A549 (cell line): ENCODE results near the gene TBC1D22A. TPM values are rescaled to one million over a fixed set of nuclear protein-coding genes. Genes with fewer than 3 reads are reported as not detected.

Source experiments
- ATAC-seq, 2 experiments: fragments of 200-7000 bp in 1 of 2; fragments of >200 bp in 1 of 2; cut with Nextera tagmentation in 1 of 2; cut with Tn5 transposase in 1 of 2; 3 replicates each; pipeline versions ENCODE4 v1.8.0 to v1.9.1; 2018 to 2020; ENCODE audit warnings: mild to moderate bottlenecking in 1 of 2, moderate library complexity in 1 of 2
- CTCF ChIA-PET: fragments of 300-600 bp; sonication (Branson Sonifier 250); formaldehyde crosslinking; extraction: SDS; loops from one replicate; lab custom pipeline; 2021; ENCODE audit warnings: antibody characterized with exemption, inconsistent platforms; lab: Yijun Ruan, JAX
- POLR2A ChIA-PET: fragments of 350-600 bp; formaldehyde crosslinking; extraction: SDS; loops from one replicate; lab custom pipeline; 2021; ENCODE audit warnings: antibody characterized with exemption, inconsistent platforms; lab: Yijun Ruan, JAX
- DNase-seq, 2 experiments: peaks; one replicate each; pipeline versions ENCODE4 v3.0.0 to v3.0.0-alpha.2; 2011 to 2016; ENCODE audit warnings: low read depth in 1 of 2, low spot score in 1 of 2
- FAIRE-seq: peaks from 2 replicates; lab custom pipeline; 2011; peaks lifted over from hg19 to GRCh38; lab: Jason Lieb, UNC
- H3K27ac ChIP-seq, 2 experiments: fragments of >200 bp; sonication (Bioruptor Twin); formaldehyde crosslinking; 3 replicates each; pipeline ENCODE4 v1.5.1; 2016 to 2017
- H3K4me1 ChIP-seq: fragments of >200 bp; sonication (Bioruptor Twin); formaldehyde crosslinking; 3 replicates; pipeline ENCODE4 v1.6.1; 2016
- H3K4me2 ChIP-seq: fragments of >200 bp; sonication (Bioruptor Twin); formaldehyde crosslinking; 3 replicates; pipeline ENCODE4 v1.6.1; 2016
- H3K4me3 ChIP-seq: fragments of >200 bp; sonication (Bioruptor Twin); formaldehyde crosslinking; 3 replicates; pipeline ENCODE4 v1.5.1; 2016
- H3K9me3 ChIP-seq: fragments of >200 bp; sonication (Bioruptor Twin); formaldehyde crosslinking; 3 replicates; pipeline ENCODE4 v1.6.1; 2016
- BCL3 ChIP-seq: fragments of >200 bp; sonication (Bioruptor Twin); formaldehyde crosslinking; IDR thresholded peaks from 3 replicates; pipeline ENCODE4 v1.6.1; 2016
- BHLHE40 ChIP-seq: IDR thresholded peaks from 2 replicates; pipeline ENCODE4 v1.6.1; 2012; ENCODE audit warnings: low read depth, low read length, inconsistent platforms
- CBX8 ChIP-seq: fragments of 200-600 bp; sonication (generic); IDR thresholded peaks from 2 replicates; pipeline ENCODE4 v1.6.1; 2016
- EHMT2 ChIP-seq: fragments of 200-600 bp; sonication (generic); IDR thresholded peaks from 2 replicates; pipeline ENCODE4 v1.6.1; 2016; ENCODE audit warnings: antibody characterized with exemption, low read depth, mild to moderate bottlenecking, moderate library complexity
- EP300 ChIP-seq, 2 experiments: fragments of >200 bp; sonication (Bioruptor Twin); formaldehyde crosslinking; IDR thresholded peaks; 2 replicates in 1 of 2; 3 replicates in 1 of 2; pipeline ENCODE4 v1.6.1; 2016 to 2017
- HEYL ChIP-seq: fragments of 250-450 bp; sonication (Bioruptor Pico); IDR thresholded peaks from 2 replicates; pipeline ENCODE4 v1.8.0; 2021; ENCODE audit warnings: mild to moderate bottlenecking, moderate library complexity
- HOXA7 ChIP-seq: fragments of 250-450 bp; sonication (Bioruptor Pico); IDR thresholded peaks from 2 replicates; pipeline ENCODE4 v1.5.0; 2020; ENCODE audit warnings: mild to moderate bottlenecking, moderate library complexity
- JUN ChIP-seq, 2 experiments: fragments of >200 bp; sonication (Bioruptor Twin); formaldehyde crosslinking; IDR thresholded peaks; 2 replicates in 1 of 2; 3 replicates in 1 of 2; pipeline ENCODE4 v1.6.1; 2016 to 2017
- NPAS2 ChIP-seq: fragments of 250-450 bp; sonication (Bioruptor Pico); IDR thresholded peaks from 2 replicates; pipeline ENCODE4 v1.8.0; 2022; ENCODE audit warnings: mild to moderate bottlenecking, moderate library complexity, borderline replicate concordance
- RAD21 ChIP-seq, 2 experiments: fragments of >200 bp in 1 of 2; sonication (Bioruptor Twin) in 1 of 2; formaldehyde crosslinking in 1 of 2; IDR thresholded peaks in 1 of 2; conservative IDR thresholded peaks in 1 of 2; 2 replicates in 1 of 2; 3 replicates in 1 of 2; pipeline ENCODE4 v1.6.1; 2012 to 2018; ENCODE audit warnings: inconsistent platforms in 1 of 2
- REST ChIP-seq: fragments of 200-600 bp; sonication (generic); IDR thresholded peaks from 2 replicates; pipeline ENCODE4 v1.6.1; 2016; ENCODE audit warnings: antibody characterized with exemption, mild to moderate bottlenecking, moderate library complexity
- RFX5 ChIP-seq: fragments of 450-650 bp; IDR thresholded peaks from 2 replicates; pipeline ENCODE4 v1.7.1; 2014; ENCODE audit warnings: antibody characterized with exemption, mild to moderate bottlenecking, moderate library complexity
- USF2 ChIP-seq: fragments of 450-650 bp; IDR thresholded peaks from 2 replicates; pipeline ENCODE4 v1.6.1; 2014; ENCODE audit warnings: antibody characterized with exemption
- WGBS: methylation state at CpG from one replicate; pipeline ENCODE4 v1.1.6; 2017; ENCODE audit errors: missing lambda C conversion rate; 5-methylcytosine and 5-hydroxymethylcytosine counted together
- polyA plus RNA-seq, 4 experiments: library from polyadenylated mRNA; depleted of rRNA in 3 of 4; stranded (reverse); fragments of >200 nt; fragmentation: RNase III in 1 of 4; extraction: RNeasy Plus Mini Kit Qiagen cat#74134 plus additional on column Dnase treatment in 1 of 4; gene quantifications; 2 replicates in 3 of 4; 3 replicates in 1 of 4; pipeline ENCODE4 v1.2.3, GENCODE V29; 2011 to 2017
- TF ChIP-seq, protein P1 (sequence below): IDR thresholded peaks from 2 replicates; pipeline ENCODE4 v1.6.1; 2012
- TF ChIP-seq, protein P2 (sequence below): IDR thresholded peaks from 2 replicates; pipeline ENCODE4 v1.6.1; 2012
- TF ChIP-seq, protein P3 (sequence below): fragments of 250-450 bp; sonication (Bioruptor Pico); IDR thresholded peaks from 2 replicates; pipeline ENCODE4 v1.5.0; 2021; ENCODE audit warnings: mild to moderate bottlenecking, moderate library complexity, borderline replicate concordance

TBC1D22A gene
- polyA plus RNA-seq, 2 of the 4 experiments (the other 2 are of a cell fraction), result 8.9 to 10.8 TPM

DNA sequence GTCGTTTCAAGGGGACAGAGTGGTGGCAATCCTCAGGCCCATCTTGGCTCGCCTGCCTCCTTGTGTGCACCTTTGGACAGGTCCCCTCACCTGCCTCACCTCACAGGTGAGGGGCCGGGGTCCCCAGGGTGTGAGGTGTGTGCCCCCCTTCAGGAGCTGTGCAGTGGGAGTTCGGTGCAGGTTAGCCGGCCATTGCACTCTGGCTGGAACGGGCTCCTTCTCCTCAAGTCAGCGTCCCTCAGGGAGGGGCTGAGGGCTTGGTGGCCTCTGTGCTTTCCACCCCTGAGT is 269.1 kb downstream of the TBC1D22A start:
- no peaks in the 10 kb centered on the region for H3K4me1 ChIP-seq
- POLR2A ChIA-PET, result no interaction called here
- CTCF ChIA-PET, result no interaction called here
- no peak overlapping the region for H3K4me2 ChIP-seq
- no CpG with 5 or more reads among the region's 7 CpGs for WGBS
- no peak for DNase-seq
- no peaks in the 10 kb centered on the region for H3K9me3 ChIP-seq
- no peak overlapping the region for H3K4me3 ChIP-seq
- no peak for FAIRE-seq
- no peak for ATAC-seq
- TF ChIP-seq EHMT2 (no peak), NPAS2 (CRISPR knock-in tag) (no peak), EP300 (IDR thresholded peaks at IDR 0.05) (no peak), HOXA7 (CRISPR knock-in tag) (no peak), RFX5 (no peak), REST (no peak), RAD21 (conservative IDR thresholded peaks at IDR 0.05 in 1 of 2, IDR thresholded peaks at IDR 0.05 in 1 of 2) (no peak), BHLHE40 (no peak), USF2 (no peak), JUN (IDR thresholded peaks at IDR 0.05) (no peak), HEYL (no peak)
- TF ChIP-seq, protein P1, sequence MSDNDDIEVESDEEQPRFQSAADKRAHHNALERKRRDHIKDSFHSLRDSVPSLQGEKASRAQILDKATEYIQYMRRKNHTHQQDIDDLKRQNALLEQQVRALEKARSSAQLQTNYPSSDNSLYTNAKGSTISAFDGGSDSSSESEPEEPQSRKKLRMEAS, result no peak
- TF ChIP-seq, all 56 proteins: peak for 0
- H3K27ac ChIP-seq, result no peak overlapping the region

GRCh38 chr22:47032091-47032943 is 269.9 kb downstream of the TBC1D22A start:
- FAIRE-seq (no peak), ATAC-seq (no peak; a peak in 1 of 6 replicates), DNase-seq (no peak)
- TF ChIP-seq CBX8, result no peak
- no peak for TF ChIP-seq REST
- TF ChIP-seq BHLHE40, result no peak
- no peak for TF ChIP-seq BCL3
- TF ChIP-seq, protein P1, result no peak
- TF ChIP-seq, protein P2, sequence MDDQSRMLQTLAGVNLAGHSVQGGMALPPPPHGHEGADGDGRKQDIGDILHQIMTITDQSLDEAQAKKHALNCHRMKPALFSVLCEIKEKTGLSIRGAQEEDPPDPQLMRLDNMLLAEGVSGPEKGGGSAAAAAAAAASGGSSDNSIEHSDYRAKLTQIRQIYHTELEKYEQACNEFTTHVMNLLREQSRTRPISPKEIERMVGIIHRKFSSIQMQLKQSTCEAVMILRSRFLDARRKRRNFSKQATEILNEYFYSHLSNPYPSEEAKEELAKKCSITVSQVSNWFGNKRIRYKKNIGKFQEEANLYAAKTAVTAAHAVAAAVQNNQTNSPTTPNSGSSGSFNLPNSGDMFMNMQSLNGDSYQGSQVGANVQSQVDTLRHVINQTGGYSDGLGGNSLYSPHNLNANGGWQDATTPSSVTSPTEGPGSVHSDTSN, result no peak
- TF ChIP-seq, protein P3, sequence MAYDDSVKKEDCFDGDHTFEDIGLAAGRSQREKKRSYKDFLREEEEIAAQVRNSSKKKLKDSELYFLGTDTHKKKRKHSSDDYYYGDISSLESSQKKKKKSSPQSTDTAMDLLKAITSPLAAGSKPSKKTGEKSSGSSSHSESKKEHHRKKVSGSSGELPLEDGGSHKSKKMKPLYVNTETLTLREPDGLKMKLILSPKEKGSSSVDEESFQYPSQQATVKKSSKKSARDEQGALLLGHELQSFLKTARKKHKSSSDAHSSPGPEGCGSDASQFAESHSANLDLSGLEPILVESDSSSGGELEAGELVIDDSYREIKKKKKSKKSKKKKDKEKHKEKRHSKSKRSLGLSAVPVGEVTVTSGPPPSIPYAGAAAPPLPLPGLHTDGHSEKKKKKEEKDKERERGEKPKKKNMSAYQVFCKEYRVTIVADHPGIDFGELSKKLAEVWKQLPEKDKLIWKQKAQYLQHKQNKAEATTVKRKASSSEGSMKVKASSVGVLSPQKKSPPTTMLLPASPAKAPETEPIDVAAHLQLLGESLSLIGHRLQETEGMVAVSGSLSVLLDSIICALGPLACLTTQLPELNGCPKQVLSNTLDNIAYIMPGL (CRISPR knock-in tag), result no peak
- WGBS, result 93% methylated on average over 8 of the region's 22 CpGs
- ChIA-PET POLR2A (no interaction called here), CTCF (interaction anchor here (0.6 to 0.7 kb wide), 2 partner anchors 15 to 233 kb away, joined by 3 to 4 read pairs; no protein-coding TSS in a partner anchor)
- no peaks in the 10 kb centered on the region for H3K9me3 ChIP-seq
- no peak overlapping the region for H3K27ac ChIP-seq
- H3K4me1 ChIP-seq, result no peaks in the 10 kb centered on the region
- no peak overlapping the region for H3K4me2 ChIP-seq
- no peak overlapping the region for H3K4me3 ChIP-seq
